ENCODE results near the gene SPAG16.

DNA sequence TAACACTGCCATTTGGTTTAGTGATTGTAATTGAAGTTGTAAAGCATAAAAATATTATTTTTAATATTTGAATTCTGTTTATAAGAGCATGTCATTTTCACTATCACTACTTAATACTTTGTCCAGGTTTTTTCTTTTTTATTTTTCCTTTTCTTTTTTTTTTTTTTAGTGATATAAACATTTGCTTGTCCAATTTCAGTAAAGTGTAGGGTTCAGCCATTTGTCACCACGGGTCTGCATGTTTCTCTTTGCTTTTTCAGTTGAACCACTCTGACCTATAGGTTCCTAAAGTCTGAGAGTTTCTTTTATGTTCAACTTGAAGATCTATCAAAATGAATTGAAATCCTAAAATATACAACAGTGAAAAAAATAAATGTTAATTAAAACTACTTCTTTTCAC, 48.5 kb upstream of the SPAG16 start:
- no peak for TF ChIP-seq CTCF (IDR thresholded peaks at IDR 0.05)
- no peak for TF ChIP-seq POLR2A (IDR thresholded peaks at IDR 0.05)
